RCC 7860 (cell line): Measurements from ENCODE around the gene SESN2.
A peak's percentile ranks its signal among the peaks of the same experiment; 100 is the strongest.

ENCODE experiments used
- DNase-seq: peaks from one replicate; pipeline ENCODE4 v3.0.0-alpha.2; 2015; ENCODE audit warnings: low spot score
- FAIRE-seq: peaks from 2 replicates; lab custom pipeline; 2012; peaks lifted over from hg19 to GRCh38; lab: Jason Lieb, UNC

SESN2 gene

DNA sequence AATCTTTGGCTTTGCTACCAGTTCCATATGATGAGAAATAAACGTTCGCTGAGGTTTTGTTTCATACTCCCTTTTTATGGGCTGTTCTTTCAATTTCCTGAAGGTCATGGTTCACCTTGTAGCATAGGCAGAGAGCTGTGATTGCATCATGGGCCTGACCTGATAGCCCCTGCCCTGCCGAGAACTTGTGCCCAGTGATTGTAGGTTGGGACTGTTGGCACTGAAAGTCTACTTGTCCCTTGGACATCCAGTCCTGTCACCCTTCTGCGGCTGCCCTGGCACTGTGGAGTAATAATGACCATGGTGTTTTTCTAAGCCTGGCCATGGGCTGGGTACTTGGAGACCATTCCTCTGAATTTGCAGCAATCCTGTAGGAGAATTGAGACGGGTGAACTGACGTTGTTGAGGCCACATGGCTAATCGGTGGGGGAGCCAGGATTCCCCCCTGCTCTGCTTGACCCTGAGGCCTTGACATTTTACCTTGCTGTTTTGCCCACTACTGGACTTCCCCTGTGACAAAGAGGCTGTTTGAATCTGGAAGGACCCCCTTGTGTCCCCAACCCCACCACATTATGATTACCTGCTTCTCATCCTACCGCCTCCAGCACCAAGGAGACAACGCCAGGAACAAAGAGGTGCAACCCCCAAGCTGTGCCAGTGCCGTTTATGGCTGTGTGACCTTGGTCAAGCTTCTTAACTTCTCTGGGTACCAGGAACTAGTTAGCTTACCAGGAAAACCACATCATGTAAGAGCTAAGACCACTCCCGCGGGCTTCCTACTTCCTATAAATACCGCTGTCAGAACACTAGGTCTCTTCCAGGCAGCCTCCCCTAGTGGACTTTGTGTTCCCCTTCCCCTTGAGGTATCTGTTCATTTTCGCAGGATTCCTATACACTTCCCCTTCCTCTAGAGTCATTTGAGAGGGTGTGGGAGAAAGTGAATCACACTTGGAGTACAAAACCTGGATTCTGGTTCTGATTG lies 23.4 kb downstream of the SESN2 start:
- FAIRE-seq (no peak), DNase-seq (no peak)

DNA sequence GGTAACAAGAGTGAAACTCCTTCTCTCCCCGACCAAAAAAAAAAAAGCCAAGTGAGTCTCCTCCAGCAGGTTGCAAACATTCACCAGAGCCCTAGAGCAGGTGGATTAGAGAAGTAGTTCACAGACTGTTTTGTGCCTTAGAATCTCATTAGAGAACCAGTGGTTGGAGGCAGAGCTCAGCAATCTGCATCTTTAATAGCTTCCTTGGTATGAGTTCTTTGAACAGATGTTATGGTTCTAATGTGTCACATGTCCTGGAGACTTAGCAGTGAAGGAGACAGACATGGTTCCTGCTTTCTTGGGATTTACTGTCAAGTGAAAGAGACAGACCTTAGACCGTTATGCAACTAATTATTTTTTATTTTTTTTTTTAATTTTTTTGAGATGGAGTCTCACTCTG lies 26.8 kb downstream of the SESN2 start:
- DNase-seq (no peak), FAIRE-seq (no peak)

GRCh38 chr1:28288487-28288886 lies 29.2 kb downstream of the SESN2 start:
- DNase-seq = no peak

DNA sequence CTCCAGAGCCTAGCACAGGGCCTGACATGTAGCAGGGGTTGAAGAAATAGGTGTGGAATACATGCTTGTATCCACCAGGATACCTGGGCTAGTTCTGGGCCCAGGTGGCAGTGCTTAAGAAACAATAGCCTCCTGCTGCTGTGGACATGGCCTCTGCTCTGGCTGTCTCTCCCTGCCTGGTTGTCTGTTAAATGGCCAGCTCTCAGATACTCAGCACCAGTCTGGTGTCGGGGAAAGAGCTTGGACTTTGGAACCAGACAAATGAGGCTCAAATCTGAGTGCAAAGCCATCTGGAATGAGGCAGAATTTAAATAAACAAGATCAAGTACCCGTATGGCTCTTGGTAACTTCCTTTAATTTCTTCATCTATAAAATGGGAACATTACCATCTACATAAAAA lies 31.5 kb downstream of the SESN2 start:
- DNase-seq = no peak

More at GRCh38 chr1:28288487-28288886, 29.2 kb downstream of the SESN2 start:
- no peak for FAIRE-seq

GRCh38 chr1:28291711-28292110 lies 32.4 kb downstream of the SESN2 start:
- FAIRE-seq = no peak
- no peak for DNase-seq

More for the DNA sequence above, 31.5 kb downstream of the SESN2 start:
- FAIRE-seq = no peak

DNA sequence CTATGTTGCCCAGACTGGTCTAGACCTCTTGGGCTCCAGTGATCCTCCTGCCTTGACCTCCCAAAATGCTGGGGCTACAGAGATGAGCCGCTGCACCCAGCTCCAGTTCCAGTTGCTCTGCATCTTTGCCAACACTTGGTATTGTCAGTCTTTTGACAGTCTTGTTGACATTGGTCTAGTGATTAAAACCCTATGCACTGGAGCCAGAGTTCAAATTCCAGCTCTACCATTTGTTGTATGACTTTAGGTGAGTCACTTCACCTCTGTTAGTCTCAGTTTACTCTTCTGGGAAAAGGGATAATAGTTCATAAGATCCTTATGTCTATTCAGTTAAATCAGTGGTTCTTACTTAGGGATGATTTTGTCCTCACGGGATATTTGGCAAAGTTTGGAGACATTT lies 36.6 kb downstream of the SESN2 start:
- no peak for DNase-seq
- no peak for FAIRE-seq

DNA sequence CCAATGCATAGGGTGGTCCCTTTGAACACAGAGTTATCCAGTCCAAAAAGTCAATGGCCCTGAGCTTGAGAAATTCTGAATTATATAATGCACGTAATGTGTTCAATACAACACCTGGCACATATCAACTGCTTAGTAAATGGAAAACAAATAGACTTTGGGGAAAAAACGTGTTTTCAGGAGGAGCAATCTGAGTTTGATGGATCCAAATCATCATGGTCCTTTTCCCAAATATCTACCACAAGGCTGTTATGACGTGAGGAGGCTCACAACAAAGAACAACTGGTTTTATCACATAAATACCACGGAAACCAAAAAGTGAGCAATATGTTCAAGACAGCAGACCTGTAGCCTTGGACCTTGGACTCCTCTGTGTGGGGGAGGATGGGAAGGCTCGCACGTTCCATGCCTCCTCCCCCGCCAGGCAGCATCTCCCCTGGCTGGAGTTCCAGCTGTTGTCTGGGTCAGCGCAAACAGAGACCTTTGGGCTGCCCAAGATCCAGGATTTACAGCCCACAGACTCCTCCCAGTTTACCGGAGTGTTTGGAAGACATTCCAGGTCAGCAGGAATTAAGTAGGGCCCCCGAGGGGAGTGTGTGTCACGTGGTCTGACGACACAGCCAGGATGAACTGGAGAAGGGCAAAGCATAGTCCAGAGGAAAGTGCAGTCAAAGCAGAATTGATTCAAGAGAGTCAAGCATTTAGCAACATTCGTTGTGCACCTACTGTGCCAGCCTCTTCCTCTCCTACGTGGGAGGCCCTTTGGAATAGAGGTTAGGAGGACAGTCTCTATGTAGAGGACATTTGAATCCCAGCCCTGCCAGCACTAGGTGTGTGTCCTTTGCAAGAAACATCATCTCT lies 37.3 kb downstream of the SESN2 start:
- FAIRE-seq (peak; percentile 48), DNase-seq (peak; percentile 58)

- FAIRE-seq = no peak
Observed at GRCh38 chr1:28297826-28298225, 38.5 kb downstream of the SESN2 start.

GRCh38 chr1:28298438-28298837 lies 39.1 kb downstream of the SESN2 start:
- DNase-seq (no peak), FAIRE-seq (no peak)

More at GRCh38 chr1:28297826-28298225, 38.5 kb downstream of the SESN2 start:
- DNase-seq = no peak

GRCh38 chr1:28301368-28302174 lies 42.3 kb downstream of the SESN2 start:
- DNase-seq = no peak
- no peak for FAIRE-seq

DNA sequence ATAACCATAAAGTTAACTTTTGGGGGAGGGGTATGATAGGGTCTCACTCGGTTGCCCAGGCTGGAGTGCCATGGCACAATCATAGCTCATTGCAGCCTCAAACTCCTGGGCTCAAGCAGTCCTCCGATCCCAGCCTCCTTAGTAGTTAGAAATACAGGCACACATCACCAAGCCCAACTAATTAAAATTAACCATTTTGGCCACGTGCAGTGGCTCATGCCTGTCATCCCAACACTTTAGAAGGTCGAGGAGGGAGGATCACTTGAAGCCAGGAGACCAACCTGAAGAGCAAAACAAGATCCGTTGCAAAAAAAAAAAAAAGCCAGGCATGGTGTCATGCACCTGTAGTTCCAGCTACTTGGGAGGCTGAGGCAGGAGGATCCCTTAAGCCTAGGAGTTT lies 42.9 kb downstream of the SESN2 start:
- FAIRE-seq = no peak
- no peak for DNase-seq

DNA sequence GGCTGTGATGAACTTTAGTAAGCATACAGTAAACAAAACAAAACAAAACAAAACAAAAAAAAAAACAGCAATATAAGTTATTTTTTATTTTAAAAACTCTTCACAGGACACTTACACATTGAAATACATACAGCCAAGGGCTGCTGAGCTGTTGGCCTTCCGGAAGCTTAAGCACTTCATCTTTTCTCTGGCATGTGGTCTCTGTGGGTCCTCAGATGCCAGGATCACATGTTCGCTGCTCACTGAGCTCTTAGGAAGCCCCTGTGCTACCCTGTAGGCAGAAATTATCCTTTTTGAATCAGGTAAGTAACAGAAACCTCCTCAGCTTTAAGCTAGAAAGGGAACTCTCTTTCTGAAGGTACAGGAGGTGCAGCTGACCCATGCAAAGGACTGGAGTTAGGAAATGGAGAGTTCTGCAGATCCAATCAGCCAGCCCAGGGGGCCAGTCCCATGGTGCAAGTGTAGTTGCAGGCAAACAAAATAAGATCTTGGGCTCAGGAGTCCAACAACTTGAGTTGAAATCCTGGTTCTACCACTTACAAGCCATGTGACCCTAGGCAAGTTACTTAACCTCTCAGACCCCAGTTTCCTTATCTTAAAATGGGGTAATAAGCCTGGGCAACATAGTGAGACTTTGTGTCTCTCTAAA lies 47.1 kb downstream of the SESN2 start:
- DNase-seq (no peak), FAIRE-seq (no peak)

DNA sequence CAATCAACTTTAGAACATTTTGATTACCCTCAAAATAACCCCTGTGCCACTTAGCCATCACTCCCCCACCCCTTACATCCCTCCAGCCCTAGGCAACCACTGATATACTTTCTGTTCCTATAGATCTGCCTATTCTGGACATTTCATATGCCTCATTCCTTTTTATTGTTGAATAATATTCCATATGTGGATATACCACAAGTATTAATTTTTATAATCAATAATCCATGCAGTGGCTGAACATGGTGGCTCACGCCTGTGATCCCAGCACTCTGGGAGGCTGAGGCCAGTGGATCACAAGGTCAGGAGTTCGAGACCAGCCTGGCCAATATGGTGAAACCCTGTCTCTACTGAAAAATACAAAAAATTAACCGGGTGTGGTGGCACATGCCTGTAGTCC lies 49.4 kb downstream of the SESN2 start:
- FAIRE-seq = no peak

DNA sequence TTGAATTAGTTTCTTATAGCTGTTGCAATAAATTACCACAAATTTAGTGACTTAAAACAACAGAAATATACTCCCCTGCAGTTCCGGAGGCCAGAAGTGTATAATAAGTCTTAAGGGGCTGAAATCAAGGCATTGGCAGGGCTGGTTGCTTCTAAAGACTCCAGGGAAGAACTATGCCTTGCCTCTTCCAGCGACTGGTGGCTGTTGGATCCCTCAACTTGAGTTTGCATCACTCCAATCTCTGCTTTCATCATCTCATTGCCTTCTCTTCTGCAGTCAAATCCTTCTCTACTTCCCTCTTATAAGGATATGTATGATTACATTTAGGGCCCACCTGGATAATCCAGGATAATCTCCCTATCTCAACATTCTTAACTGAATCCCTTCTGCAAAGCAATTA lies 50.4 kb downstream of the SESN2 start:
- DNase-seq (no peak), FAIRE-seq (no peak)

More for the DNA sequence above, 49.4 kb downstream of the SESN2 start:
- no peak for DNase-seq

DNA sequence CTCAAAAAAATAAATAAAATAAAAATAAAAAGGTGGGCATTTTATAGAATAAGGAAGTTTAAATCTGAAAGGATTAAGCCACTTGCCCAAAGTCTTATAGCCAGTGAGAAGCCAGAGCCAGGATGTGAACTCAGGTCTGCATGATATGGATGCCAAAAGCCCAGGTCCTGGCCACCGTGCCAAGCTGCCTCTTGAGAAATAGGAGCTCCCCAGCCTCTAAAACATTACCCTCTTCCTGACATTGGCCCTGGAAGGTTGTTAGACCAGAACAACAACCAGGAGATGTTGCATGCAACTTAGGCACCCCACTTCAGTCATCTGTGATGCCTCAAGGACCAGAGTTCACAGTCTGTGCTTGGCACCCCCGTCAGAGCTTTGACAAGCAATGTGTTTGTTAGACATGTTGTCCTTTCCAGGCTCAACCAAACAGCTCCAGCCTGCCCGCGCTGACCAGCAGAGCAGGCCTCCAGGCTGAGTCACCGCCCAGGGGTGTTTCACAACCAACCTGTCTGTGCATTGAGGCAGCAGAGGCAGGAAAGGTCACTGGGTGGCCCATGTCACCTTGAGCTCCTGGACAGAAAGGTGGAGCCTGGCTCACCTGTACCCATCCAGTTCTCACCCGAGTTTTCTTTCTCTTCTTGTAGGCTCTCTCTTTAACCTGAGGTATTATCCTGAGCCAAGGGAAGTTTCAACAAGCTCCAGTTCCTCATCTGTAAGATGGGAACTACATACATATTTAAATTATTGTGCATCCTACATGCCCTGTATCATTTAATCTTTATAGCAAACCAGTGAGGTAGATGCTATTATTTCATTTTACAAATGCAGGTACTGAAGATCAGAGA lies 54.6 kb downstream of the SESN2 start:
- DNase-seq (peak; percentile 62), FAIRE-seq (peak; percentile 81)

DNA sequence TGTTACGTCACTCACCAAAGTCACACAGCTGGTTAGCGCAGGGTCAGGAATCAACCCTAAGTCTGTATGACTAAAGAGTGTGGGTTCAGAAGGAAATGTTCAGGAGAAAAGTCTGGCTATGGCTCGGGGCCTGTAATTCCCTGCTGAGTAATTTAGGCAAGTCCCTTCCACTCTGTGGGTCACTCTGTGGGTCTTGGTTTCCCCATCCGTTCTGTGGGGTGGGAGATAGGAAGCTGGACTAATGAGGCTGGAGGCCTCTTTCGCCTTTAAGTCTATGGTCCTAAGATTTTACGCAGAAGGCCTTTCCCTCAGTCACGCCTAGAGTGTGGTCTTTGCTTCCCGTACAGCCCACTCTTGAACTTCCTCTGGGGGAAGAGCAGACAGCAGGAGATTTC lies 55.2 kb downstream of the SESN2 start:
- no peak for DNase-seq
- FAIRE-seq = no peak

DNA sequence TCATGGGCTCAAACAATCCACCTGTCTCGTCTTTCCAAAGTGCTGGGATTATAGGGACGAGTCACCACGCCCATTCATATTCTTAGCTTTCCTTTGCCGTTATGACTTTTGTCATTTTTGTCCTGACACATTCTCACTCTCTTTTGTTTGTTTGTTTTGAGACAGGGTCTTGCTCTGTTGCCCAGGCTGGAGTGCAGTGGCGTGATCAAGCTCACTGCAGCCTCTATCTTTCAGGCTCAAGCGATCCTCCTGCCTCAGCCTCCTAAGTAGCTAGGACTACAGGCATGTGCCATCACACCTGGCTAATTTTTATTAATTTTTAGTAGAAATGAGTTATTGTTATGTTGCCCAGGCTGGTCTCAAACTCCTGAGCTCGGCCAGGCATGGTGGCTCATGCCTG lies 57.7 kb downstream of the SESN2 start:
- FAIRE-seq = no peak

GRCh38 chr1:28322194-28322593 lies 62.9 kb downstream of the SESN2 start:
- DNase-seq (peak; percentile 72), FAIRE-seq (peak; percentile 98)

More for the DNA sequence above, 57.7 kb downstream of the SESN2 start:
- no peak for DNase-seq

DNA sequence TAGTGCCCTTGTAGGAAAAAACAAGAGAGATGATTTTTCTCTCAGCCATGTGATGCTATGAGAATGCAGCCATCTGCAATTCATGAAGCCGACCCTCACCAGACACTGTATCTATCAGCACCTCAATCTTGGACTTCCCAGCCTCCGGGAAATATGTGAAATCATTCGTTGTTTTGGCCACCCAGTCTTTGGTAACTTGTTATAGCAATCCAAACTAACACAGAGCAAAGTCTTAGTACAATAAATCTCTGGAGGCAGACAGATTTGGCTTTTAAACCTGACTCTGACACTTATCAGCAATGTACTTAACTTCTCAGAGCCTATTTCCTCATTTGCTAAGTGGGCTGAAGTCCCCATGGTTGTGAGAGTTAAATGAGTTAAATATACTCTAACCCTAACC lies 64.4 kb downstream of the SESN2 start:
- DNase-seq (no peak), FAIRE-seq (no peak)
